ENCODE results near the gene RAPGEF5.

DNA sequence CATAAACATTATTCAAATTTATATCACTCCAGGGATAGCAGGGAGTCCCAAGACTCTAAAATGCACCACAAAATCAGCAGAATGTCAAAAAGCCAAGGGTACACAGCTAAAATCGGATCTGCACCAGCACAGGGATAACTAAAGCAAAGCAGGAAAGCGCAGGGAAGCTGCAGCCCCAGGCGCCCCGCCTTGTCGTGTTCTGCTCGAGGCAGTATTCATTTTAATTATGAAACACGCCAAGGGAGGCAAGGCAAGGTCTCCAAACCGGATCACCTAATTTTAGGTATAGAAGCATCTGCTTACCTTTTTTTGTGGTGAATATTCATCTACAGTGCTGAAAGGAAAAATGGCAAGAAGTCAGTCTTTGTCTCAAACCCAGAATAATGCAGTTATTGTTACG lies 199.4 kb downstream of the RAPGEF5 start:
- TF ChIP-seq POLR2A (IDR thresholded peaks at IDR 0.05), result no peak
- TF ChIP-seq, protein P1, sequence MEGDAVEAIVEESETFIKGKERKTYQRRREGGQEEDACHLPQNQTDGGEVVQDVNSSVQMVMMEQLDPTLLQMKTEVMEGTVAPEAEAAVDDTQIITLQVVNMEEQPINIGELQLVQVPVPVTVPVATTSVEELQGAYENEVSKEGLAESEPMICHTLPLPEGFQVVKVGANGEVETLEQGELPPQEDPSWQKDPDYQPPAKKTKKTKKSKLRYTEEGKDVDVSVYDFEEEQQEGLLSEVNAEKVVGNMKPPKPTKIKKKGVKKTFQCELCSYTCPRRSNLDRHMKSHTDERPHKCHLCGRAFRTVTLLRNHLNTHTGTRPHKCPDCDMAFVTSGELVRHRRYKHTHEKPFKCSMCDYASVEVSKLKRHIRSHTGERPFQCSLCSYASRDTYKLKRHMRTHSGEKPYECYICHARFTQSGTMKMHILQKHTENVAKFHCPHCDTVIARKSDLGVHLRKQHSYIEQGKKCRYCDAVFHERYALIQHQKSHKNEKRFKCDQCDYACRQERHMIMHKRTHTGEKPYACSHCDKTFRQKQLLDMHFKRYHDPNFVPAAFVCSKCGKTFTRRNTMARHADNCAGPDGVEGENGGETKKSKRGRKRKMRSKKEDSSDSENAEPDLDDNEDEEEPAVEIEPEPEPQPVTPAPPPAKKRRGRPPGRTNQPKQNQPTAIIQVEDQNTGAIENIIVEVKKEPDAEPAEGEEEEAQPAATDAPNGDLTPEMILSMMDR (IDR thresholded peaks at IDR 0.05 in 8 of 11, conservative IDR thresholded peaks at IDR 0.05 in 3 of 11), result no peak
